CD14-positive monocyte (primary cell): Measurements from ENCODE around the gene NUP214. TPM values are rescaled to one million over a fixed set of nuclear protein-coding genes. Genes with fewer than 3 reads are reported as not detected.
"Not testable (repeated sequence)": the region's sequence is repeated elsewhere in the genome, so short reads cannot be mapped to it uniquely, and the experiment has no call there.

Experiments used
- DNase-seq, 3 donors: peaks; one replicate each; pipeline ENCODE4 v3.0.0-alpha.2; 2011 to 2022
- H2AFZ ChIP-seq: 2 replicates; pipeline ENCODE4 v1.6.0; 2012; ENCODE audit warnings: mild to moderate bottlenecking, low read depth, low read length, inconsistent platforms; ENCODE audit not compliant: insufficient read depth, poor library complexity, severe bottlenecking
- H3K27ac ChIP-seq, 2 donors: 1 replicate in 1 of 2; 2 replicates in 1 of 2; pipeline ENCODE4 v1.5.1; 2012 to 2013; ENCODE audit warnings: low read length in 2 of 2, control low read depth in 1 of 2, inconsistent platforms in 1 of 2, low read depth in 1 of 2, mild to moderate bottlenecking in 1 of 2
- H3K27me3 ChIP-seq, 2 donors: one replicate each; pipeline versions ENCODE4 v1.6.0 to v1.6.1; 2011 to 2013; ENCODE audit warnings: low read length in 2 of 2; ENCODE audit not compliant: control insufficient read depth in 2 of 2, insufficient read depth in 2 of 2
- H3K36me3 ChIP-seq, 2 donors: replicated peaks in 1 of 2; 1 replicate in 1 of 2; 2 replicates in 1 of 2; pipeline versions ENCODE4 v1.5.1 to v1.6.1; 2012 to 2013; ENCODE audit warnings: low read length in 2 of 2, control low read depth in 1 of 2, inconsistent platforms in 1 of 2, mild to moderate bottlenecking in 1 of 2; ENCODE audit not compliant: insufficient read depth in 2 of 2, control insufficient read depth in 1 of 2
- H3K4me1 ChIP-seq, 2 donors: 1 replicate in 1 of 2; 2 replicates in 1 of 2; pipeline versions ENCODE4 v1.5.1 to v1.6.1; 2012 to 2013; ENCODE audit warnings: low read length in 2 of 2, control low read depth in 1 of 2, inconsistent platforms in 1 of 2, mild to moderate bottlenecking in 1 of 2, moderate library complexity in 1 of 2; ENCODE audit not compliant: insufficient read depth in 2 of 2, control insufficient read depth in 1 of 2
- H3K4me2 ChIP-seq: replicated peaks from 2 replicates; pipeline ENCODE3; 2012; ENCODE audit warnings: low read length, moderate library complexity, mild to moderate bottlenecking; ENCODE audit not compliant: poor library complexity, severe bottlenecking; ENCODE audit errors: extremely low read depth
- H3K4me3 ChIP-seq, 3 experiments: fragments of 200-600 bp in 1 of 3; sonication (generic) in 1 of 3; replicated peaks in 1 of 3; 1 replicate in 2 of 3; 2 replicates in 1 of 3; pipeline ENCODE4 v1.5.1; 2011 to 2013; ENCODE audit warnings: low read length in 3 of 3, mild to moderate bottlenecking in 3 of 3, control low read depth in 2 of 3, low read depth in 2 of 3, inconsistent platforms in 1 of 3, moderate library complexity in 1 of 3
- H3K79me2 ChIP-seq: 2 replicates; pipeline ENCODE4 v1.6.0; 2012; ENCODE audit warnings: mild to moderate bottlenecking, control low read depth, inconsistent platforms, low read length, moderate library complexity; ENCODE audit not compliant: insufficient read depth
- H3K9ac ChIP-seq: 2 replicates; pipeline ENCODE4 v1.6.0; 2017; ENCODE audit warnings: low read length, mild to moderate bottlenecking; ENCODE audit not compliant: insufficient read depth, poor library complexity, severe bottlenecking
- H3K9me3 ChIP-seq, 2 donors: replicated peaks in 1 of 2; 1 replicate in 1 of 2; 2 replicates in 1 of 2; pipeline versions ENCODE4 v1.5.1 to v1.6.1; 2012 to 2013; ENCODE audit warnings: low read length in 2 of 2, control low read depth in 1 of 2; ENCODE audit not compliant: control insufficient read depth in 1 of 2, insufficient read depth in 1 of 2
- H4K20me1 ChIP-seq: 2 replicates; pipeline ENCODE4 v1.6.0; 2012; ENCODE audit warnings: mild to moderate bottlenecking, low read length, control low read depth, moderate library complexity; ENCODE audit not compliant: insufficient read depth
- H3K27ac Mint-ChIP-seq, 7 donors: one replicate each; pipeline ENCODE4 v1.8.0; 2020; ENCODE audit warnings: mild to moderate bottlenecking in 7 of 7, mixed read lengths in 7 of 7, moderate library complexity in 6 of 7, inconsistent platforms in 2 of 7
- H3K27me3 Mint-ChIP-seq, 3 donors: one replicate each; pipeline ENCODE4 v1.8.0; 2021 to 2022; ENCODE audit warnings: low read depth in 3 of 3, mild to moderate bottlenecking in 3 of 3, mixed read lengths in 3 of 3, moderate library complexity in 3 of 3, inconsistent platforms in 1 of 3
- H3K36me3 Mint-ChIP-seq, 2 donors: one replicate each; pipeline ENCODE4 v1.8.0; 2020; ENCODE audit warnings: mixed read lengths in 2 of 2, inconsistent platforms in 1 of 2, mild to moderate bottlenecking in 1 of 2
- H3K4me1 Mint-ChIP-seq: one replicate; pipeline ENCODE4 v1.8.0; 2020; ENCODE audit warnings: mild to moderate bottlenecking, mixed read lengths
- H3K4me3 Mint-ChIP-seq, 2 donors: one replicate each; pipeline ENCODE4 v1.8.0; 2020; ENCODE audit warnings: mild to moderate bottlenecking in 2 of 2, mixed read lengths in 2 of 2, moderate library complexity in 1 of 2
- H3K9me3 Mint-ChIP-seq, 7 donors: one replicate each; pipeline ENCODE4 v1.8.0; 2020 to 2022; ENCODE audit warnings: mixed read lengths in 7 of 7, mild to moderate bottlenecking in 6 of 7, moderate library complexity in 6 of 7, inconsistent platforms in 2 of 7
- CTCF ChIP-seq: fragments of 200-600 bp; IDR thresholded peaks from one replicate; pipeline ENCODE4 v1.8.0; 2022; ENCODE audit warnings: antibody characterized with exemption, mild to moderate bottlenecking
- WGBS: methylation state at CpG from one replicate; pipeline ENCODE4 v1.1.5; 2013; ENCODE audit warnings: missing lambda C conversion rate; ENCODE audit not compliant: insufficient coverage; 5-methylcytosine and 5-hydroxymethylcytosine counted together
- intact Hi-C, 2 donors: fragments of 100-400 bp; cut with micrococcal nuclease; formaldehyde crosslinking; loops; one replicate each; pipeline versions ENCODE4 v1.15.0 to v1.15.1; 2023
- polyA plus RNA-seq, 3 donors: library from polyadenylated mRNA; depleted of rRNA in 1 of 3; unstranded in 2 of 3; stranded (reverse) in 1 of 3; fragments of 300-500 nt in 2 of 3; fragments of >200 nt in 1 of 3; fragmentation: Illumina TruSeq in 2 of 3; gene quantifications; 1 replicate in 2 of 3; 2 replicates in 1 of 3; pipeline ENCODE4 v1.2.3, GENCODE V29; 2012 to 2021

The NUP214 gene
- polyA plus RNA-seq, 3 donors, result 94.9 to 329 (median 214) TPM

GRCh38 chr9:131260751-131261452, 135.5 kb downstream of the NUP214 start:
- Histone ChIP-seq H3K4me1 (peaks cover 75 to 77% of the 10 kb centered on the region in 2 donors), H3K27ac (peak overlapping the region in 1 of 2 donors; percentile 76), H3K9ac (no peak overlapping the region), H4K20me1 (peaks cover 55% of the 10 kb centered on the region), H2AFZ (no peak overlapping the region), H3K9me3 (no peaks in the 10 kb centered on the region), H3K79me2 (peaks cover 87% of the 10 kb centered on the region), H3K36me3 (peaks cover 39 to 43% of the 10 kb centered on the region in 2 donors), H3K27me3 (no peaks in the 10 kb centered on the region), H3K4me2 (no peak overlapping the region), H3K4me3 (no peak overlapping the region)
- WGBS, result 98% methylated on average over 27 of the region's 33 CpGs
- Mint-ChIP-seq H3K9me3 (no peaks in the 10 kb centered on the region), H3K36me3 (peaks cover 40 to 80% of the 10 kb centered on the region in 2 donors), H3K4me3 (no peak overlapping the region), H3K27me3 (no peaks in the 10 kb centered on the region), H3K4me1 (peaks cover 77% of the 10 kb centered on the region), H3K27ac (peak overlapping the region in 5 of 7 donors; percentile 19 to 94 (median 76))
- TF ChIP-seq CTCF, result no peak
- intact Hi-C loops, result no loop called here
- no peak for DNase-seq

DNA sequence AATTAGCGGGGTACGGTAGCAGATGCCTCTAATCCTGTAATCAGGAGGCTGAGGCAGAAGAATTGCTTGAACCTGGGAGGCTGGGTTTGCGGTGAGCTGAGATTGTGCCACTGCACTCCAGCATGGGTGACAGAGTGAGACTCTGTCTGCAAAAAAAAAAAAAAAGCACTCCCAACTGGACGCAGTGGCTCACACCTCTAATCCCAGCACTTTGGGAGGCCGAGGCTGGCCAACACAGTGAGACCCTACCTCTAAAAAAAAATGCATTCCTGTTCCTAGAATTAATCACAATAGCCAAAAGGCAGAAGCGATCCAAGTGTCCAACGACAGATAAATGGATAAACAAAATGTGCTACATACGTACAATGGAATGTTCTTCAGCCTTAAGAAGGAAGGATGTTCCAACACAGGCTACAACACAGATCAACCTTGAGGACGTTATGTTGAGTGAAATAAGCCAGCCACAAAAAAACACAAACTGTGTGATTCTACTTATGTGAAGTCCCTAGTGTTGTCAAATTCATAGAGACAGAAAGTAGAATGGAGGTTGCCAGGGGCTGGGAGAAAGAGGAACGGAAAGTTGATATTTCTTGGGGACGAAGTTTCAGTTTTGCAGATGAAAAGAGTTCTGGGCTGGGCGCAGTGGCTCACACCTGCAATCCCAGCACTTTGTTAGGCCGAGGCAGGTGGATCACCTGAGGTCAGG, 137.1 kb downstream of the NUP214 start:
- Histone ChIP-seq H3K4me2 (peak overlapping the region; percentile 59), H3K9ac (no peak overlapping the region), H3K9me3 (no peaks in the 10 kb centered on the region), H3K36me3 (peaks cover 39 to 41% of the 10 kb centered on the region in 2 donors), H3K79me2 (peaks cover 98% of the 10 kb centered on the region), H2AFZ (no peak overlapping the region), H3K27me3 (no peaks in the 10 kb centered on the region), H3K27ac (peak overlapping the region; percentile 70 to 76), H4K20me1 (peaks cover 71% of the 10 kb centered on the region), H3K4me1 (peaks cover 76 to 78% of the 10 kb centered on the region in 2 donors), H3K4me3 (peak overlapping the region in 1 of 3 experiments; percentile 19)
- intact Hi-C loops, result no loop called here
- Mint-ChIP-seq H3K27me3 (no peaks in the 10 kb centered on the region), H3K4me3 (peak overlapping the region; percentile 59 to 80), H3K27ac (peak overlapping the region; percentile 79 to 95 (median 94)), H3K4me1 (peaks cover 77% of the 10 kb centered on the region), H3K36me3 (peaks cover 43 to 92% of the 10 kb centered on the region in 2 donors), H3K9me3 (no peaks in the 10 kb centered on the region)
- DNase-seq, result peak in 2 of 3 donors; percentile 50 to 56
- no peak for TF ChIP-seq CTCF
- 32% methylated on average over 9 of the region's 13 CpGs for WGBS

DNA sequence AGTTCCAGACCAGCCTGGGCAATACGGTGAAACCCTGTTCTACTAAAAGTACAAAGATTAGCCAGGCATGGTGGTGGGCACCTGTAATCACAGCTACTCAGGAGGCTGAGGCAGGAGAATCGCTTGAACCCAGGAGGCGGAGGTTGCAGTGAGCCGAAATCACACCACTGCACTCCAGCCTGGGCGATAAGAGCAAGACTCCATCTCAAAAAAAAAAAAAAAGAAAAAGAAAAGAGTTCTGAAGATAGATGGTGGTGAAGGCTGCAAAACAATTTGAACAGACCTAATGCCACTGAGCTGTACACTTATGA, 137.6 kb downstream of the NUP214 start:
- H2AFZ ChIP-seq, H3K9me3 Mint-ChIP-seq, H3K9me3 ChIP-seq, H3K9ac ChIP-seq, H3K27me3 ChIP-seq, DNase-seq, intact Hi-C loops, H3K27me3 Mint-ChIP-seq: not testable (repeated sequence)
- H3K36me3 ChIP-seq, result peaks cover 38% of the 10 kb centered on the region in 2 donors
- H3K27ac Mint-ChIP-seq, result peak overlapping the region; percentile 79 to 95 (median 94)
- H3K4me1 Mint-ChIP-seq, result peaks cover 75% of the 10 kb centered on the region
- H3K4me3 Mint-ChIP-seq, result peak overlapping the region; percentile 59 to 80
- peak overlapping the region; percentile 70 to 76 for H3K27ac ChIP-seq
- WGBS, result 0% methylated on average over 1 of the region's 5 CpGs
- H3K4me2 ChIP-seq, result peak overlapping the region; percentile 59
- H4K20me1 ChIP-seq, result peaks cover 72% of the 10 kb centered on the region
- peaks cover 76 to 78% of the 10 kb centered on the region in 2 donors for H3K4me1 ChIP-seq
- H3K4me3 ChIP-seq, result peak overlapping the region in 1 of 3 experiments; percentile 19
- H3K79me2 ChIP-seq, result peaks cover 98% of the 10 kb centered on the region
- peaks cover 43 to 89% of the 10 kb centered on the region in 2 donors for H3K36me3 Mint-ChIP-seq
